Stimulated activated CD4-positive, alpha-beta T cell treated with anti-CD3 and anti-CD28 coated beads, Interleukin-2, amount 100 ng/mL, for 48 hours (primary cell): Measurements from ENCODE around the gene ZNF699.
"Not testable (repeated sequence)": the region's sequence is repeated elsewhere in the genome, so short reads cannot be mapped to it uniquely, and the experiment has no call there.

ENCODE experiments used
- DNase-seq, 2 donors: peaks; one replicate each; pipeline ENCODE4 v3.0.0-alpha.2; 2020

Gene ZNF699

DNA sequence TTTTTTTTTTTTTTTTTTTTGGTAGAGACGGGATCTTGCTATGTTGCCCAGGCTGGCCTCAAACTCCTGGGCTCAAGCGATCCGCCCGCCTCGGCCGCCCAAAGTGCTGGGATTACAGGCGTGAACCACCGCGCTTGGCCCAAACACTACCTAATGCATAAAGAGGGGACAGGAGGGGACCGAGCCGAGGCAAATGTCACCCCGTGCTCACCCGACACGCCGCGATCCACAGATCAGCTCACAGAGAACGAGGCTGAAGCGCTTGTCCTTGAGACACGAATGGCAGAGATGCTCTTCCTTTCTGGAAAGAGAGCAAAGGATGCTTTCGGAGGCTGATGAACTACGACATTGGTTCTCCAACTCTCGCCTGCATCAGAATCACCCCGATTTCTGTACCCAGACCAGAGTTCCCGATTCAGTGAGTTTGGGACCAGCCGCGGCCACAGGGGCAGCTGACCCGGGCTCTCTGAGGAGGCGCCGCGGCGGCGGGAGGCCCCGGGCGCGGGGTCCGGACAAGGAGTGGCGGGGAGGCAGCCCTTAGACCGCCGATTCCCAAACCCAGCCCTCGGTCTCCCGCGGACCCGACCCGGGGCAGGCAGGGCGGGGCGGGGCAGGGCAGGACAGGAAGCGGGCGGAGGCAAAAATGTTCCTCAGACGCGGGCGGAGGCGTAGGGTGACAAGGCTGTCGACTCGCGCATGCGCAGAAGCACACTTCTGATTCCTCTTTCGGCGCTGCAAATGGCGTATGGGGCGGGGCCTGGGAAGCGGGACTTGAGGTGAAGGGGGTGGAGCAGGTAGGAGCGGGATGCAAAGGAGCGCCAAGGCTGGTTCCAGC lies at the start of gene ZNF699:
Gene ZNF699, minus strand, starts transcription at position 700 of the 835 bp plus-strand sequence. CDS start 4,719 bp downstream, outside the sequence.
- DNase-seq, result peak; percentile 95 to 96

GRCh38 chr19:9354651-9355050 lies 45.0 kb upstream of the ZNF699 start:
- no peak for DNase-seq

DNA sequence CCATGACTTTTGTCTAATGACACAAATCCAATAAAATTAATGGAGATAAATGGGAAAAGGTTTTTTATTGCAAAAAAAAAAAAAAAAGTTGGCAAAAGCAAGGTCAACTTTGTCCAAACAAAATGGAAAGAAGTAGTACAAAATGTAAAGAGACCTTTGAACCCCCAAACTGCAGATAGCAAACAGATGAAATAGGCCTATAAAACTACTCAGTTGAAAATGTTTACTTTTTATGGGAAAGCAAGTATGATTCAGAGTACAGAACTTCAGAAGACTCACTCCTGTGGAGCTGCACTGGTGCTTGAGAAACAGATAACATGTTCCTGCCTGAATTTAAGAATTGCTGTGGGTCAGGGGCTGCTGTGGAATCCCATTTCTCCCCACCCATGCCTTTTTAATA lies 43.4 kb upstream of the ZNF699 start:
- DNase-seq, result no peak

DNA sequence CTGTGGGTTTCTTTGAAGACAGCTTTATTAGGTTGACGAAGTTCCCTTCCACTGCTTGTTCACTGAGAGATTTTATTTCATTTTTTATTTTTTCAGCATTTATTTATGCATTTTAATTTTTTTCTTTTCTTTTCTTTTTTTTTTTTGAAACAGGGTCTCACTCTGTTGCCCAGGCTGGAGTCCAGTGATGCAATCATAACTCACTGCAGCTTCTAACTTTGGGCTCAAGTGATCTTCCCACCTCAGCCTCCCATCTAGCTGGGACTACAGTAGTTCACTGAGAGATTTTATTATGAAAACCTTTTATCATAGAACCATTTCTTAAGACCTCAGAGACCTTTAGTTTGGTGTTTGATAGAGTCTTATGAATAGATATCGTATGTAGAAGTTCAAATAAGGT lies 42.9 kb upstream of the ZNF699 start:
- DNase-seq, result no peak

GRCh38 chr19:9348671-9349070 lies 39.0 kb upstream of the ZNF699 start:
- no peak for DNase-seq

GRCh38 chr19:9348253-9348652 lies 38.6 kb upstream of the ZNF699 start:
- no peak for DNase-seq

- no peak for DNase-seq
Measured at GRCh38 chr19:9345005-9345404, 35.4 kb upstream of the ZNF699 start.

DNA sequence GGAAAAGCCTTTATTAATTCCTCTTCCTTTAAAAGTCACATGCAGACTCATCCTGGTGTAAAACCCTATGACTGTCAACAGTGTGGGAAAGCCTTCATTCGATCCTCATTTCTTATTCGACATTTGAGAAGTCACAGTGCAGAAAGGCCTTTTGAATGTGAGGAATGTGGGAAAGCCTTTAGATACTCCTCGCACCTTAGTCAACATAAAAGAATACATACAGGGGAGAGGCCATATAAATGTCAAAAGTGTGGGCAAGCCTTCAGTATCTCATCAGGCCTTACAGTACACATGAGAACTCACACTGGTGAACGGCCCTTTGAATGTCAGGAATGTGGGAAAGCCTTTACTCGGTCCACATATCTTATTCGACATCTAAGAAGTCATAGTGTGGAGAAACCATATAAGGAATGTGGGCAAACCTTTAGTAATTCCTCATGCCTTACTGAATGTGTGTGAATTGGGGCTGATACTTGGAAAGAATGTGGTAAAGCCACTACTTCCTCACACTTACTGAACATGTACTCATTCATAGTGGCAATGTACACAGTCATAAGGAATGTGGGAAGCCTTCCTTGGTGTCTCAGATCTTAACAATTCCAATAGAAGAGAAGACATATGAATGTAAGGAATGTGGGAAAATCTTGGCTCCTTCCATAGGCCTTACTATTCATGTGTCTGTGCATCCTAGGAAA lies 33.1 kb upstream of the ZNF699 start:
- no peak for DNase-seq

DNA sequence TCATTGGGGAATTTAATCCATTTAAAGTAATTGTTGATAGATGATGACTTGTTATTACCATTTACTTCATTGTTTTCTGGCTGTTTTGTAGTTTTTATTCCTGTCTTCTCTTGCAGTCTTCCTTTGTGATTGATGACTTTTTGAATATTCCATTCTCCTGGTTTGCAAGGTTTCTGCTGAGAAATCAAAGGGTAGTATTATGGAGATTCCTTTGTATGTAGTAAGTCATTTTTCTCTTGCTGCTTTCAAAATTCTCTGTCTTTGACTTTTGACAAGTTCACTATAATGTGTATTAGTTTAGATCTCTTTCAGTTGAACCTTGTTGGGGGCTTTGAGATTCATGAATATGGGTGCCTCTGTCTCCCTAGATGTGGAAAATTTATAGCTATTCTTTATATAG lies 20.4 kb upstream of the ZNF699 start:
- no peak for DNase-seq

DNA sequence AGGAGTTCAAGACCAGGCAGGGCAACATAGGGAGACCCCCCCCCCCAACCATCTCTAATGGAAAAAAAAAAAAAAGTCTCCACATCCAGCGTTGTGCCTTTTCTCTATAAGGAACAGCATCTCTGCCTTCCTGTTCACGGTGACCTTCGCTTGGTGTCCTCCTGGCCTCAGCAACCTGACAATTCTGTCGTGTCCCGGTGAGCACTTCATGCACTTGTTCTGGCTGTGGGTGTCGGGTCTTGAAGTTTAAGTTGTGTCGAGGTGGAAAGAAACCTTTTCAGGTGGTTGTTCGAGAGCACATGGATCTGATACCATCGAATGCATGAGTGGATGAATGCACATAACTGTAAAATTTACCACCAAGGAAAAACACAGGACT lies 14.9 kb upstream of the ZNF699 start:
- DNase-seq, result no peak

GRCh38 chr19:9323919-9324583 lies 14.4 kb upstream of the ZNF699 start, which contains the start of gene ZNF559:
ZNF559 (plus strand) TSS chr19:9324179; CDS start chr19:9338550, 14,371 bp downstream.
- DNase-seq, result peak; percentile 96 to 97

DNA sequence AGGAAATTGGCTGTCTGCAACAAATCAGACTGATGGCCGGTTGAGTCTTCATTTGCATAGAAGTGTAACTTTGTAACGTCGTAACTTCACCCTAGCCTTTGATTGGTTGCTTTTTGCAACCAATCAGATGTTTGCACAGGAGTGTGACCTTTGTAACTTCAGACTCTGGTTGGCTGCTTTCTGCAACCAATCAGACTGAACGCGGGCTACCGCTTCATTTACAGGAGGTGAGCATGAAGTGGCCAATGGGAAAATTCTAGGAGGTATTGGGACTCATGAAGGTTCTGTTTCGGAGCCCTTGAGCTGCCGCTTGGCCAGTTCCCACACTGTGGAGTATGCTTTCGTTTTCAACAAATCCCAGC lies 13.9 kb upstream of the ZNF699 start:
- peak; percentile 40 to 44 for DNase-seq

DNA sequence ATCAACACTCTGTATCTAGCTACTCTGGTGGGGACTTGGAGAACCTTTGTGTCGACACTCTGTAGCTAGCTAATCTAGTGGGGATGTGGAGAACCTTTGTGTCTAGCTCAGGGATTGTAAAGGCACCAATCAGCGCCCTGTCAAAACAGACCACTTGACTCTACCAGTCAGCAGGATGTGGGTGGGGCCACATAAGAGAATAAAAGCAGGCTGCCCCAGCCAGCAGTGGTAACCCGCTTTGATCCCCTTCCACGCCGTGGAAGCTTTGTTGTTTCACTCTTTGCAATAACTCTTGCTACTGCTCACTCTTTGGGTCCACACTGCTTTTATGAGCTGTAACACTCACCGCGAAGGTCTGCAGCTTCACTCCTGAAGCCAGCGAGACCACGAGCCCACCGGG lies 12.6 kb upstream of the ZNF699 start:
- DNase-seq, result not testable (repeated sequence)

- DNase-seq, result not testable (repeated sequence)
Measured at GRCh38 chr19:9321756-9322155, 12.1 kb upstream of the ZNF699 start.

DNA sequence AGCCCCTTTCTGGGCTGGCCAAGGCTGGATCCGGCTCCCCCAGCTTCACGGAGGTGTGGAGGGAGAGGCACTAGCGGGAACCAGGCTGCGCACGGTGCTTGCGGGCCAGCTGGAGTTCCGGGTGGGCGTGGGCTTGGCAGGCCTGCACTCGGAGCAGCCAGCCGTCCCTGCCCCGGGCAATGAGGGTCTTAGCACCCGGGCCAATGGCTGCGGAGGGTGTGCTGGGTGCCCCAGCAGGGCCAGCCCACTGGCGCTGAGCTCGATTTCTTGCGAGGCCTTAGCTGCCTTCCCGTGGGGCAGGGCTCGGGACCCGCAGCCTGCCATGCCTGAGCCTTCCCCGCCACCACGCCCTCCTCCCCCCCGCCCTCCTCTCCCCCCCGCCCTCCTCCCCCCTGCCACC lies 11.7 kb upstream of the ZNF699 start:
- no peak for DNase-seq

- no peak for DNase-seq
Measured at GRCh38 chr19:9313756-9314155, 4.1 kb upstream of the ZNF699 start.

DNA sequence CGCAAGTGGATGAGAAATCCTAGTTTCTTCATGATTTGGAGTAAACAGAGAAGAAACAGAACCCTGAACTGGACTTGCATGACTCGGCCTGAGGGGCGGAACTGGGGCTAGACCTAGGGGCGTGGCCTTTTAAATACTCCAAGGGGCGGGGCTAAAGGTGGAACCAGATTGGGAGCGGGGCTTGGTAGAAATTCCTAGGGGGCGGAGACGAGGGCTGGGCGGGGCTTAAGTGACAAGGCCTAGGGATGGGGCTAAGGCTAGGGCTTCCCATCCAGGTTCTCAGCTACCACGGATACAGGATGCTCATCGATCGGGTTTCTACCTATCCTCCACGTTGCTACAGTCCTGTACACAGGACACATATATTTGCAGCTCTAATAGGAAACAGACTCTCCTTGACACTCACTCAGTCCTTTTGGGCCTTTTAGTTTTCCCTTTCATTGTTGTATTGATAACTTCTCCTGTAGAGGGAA lies 372 bp upstream of the ZNF699 start:
- DNase-seq, result peak; percentile 80 to 81

DNA sequence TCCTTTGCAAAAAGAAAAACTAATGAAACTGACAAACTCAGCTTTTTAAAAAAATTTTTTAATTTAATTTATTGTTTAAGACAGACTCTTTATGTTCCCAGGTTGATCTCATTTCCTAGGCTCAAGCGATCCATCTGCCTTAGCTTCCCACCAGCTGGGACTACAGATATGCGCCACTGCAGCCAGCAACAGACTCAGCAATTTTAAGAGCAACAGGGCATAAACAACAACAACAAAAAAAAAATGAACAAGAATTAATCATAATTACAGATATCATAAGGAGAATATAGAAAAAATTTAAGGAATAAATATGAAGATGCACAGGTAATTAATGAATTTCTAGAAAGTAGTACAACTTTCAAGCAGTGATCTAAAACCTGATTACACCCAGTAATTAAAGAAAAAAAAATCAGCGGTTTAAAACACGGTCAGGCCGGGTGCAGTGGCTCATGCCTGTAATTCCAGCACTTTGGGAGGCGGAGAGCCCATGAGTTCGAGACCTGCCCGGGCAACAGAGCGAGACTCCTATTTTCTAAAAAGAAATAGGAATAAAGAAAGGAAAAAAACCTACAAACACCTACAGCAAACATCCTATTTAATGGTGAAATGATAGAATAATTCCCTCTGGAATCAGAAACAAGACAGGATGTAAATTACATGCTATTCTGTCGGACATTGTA lies 1.4 kb downstream of the ZNF699 start:
- DNase-seq, result no peak

DNA sequence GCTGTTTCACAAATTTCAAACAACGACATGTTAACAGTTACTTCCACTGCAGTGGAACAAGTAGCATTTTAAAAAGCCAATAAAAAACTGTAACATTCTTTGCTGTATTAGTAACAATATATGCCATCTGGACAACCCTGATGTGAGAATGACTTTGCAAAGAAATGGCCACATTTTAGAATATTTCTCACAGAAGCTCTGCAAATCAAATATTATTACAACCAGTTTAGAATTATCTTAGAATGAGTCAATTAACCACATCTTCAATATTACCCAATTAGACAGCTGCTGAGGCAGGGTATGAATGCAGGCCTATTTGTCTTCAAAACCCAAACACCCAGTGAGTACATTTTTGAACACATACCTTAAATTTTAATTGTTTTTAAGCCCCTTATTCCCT lies 3.2 kb downstream of the ZNF699 start:
- DNase-seq, result no peak

GRCh38 chr19:9296336-9296735 lies 13.3 kb downstream of the ZNF699 start:
- DNase-seq, result no peak

DNA sequence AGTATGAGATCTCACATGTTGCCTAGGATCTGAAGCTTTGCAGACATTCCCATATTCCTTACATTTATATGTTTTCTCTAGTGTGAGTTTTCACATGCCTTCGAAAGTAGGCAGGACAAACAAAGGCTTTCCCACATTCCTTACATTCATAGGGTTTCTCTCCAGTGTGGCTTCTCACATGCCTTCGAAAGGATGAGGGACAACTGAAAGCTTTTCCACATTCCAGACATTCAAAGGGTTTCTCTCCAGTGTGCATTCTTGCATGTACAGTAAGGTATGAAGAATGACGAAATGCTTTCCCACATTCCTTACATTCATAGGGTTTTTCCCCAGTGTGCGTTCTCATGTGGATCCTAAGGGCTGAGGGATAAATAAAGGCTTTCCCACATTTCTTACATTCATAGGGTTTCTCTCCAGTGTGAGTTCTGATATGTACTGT lies 14.2 kb downstream of the ZNF699 start:
- DNase-seq, result no peak

- no peak for DNase-seq
Measured at GRCh38 chr19:9289231-9289884, 20.3 kb downstream of the ZNF699 start.
